Kidney (tissue), 14 donors: ENCODE data around the gene RYR3. TPM values are rescaled to one million over a fixed set of nuclear protein-coding genes. Genes with fewer than 3 reads are reported as not detected.

ENCODE experiments used
- DNase-seq, 5 donors: peaks; one replicate each; pipeline ENCODE4 v3.0.0-alpha.2; 2013 to 2020
- FAIRE-seq: peaks from 2 replicates; lab custom pipeline; 2012; peaks lifted over from hg19 to GRCh38; lab: Jason Lieb, UNC
- H3K27ac ChIP-seq, 2 donors: one replicate each; pipeline ENCODE4 v1.7.0; 2013; ENCODE audit warnings: low read depth in 2 of 2, low read length in 2 of 2, inconsistent platforms in 1 of 2
- H3K27me3 ChIP-seq: one replicate; pipeline ENCODE4 v1.7.1; 2013; ENCODE audit warnings: low read length, inconsistent platforms; ENCODE audit not compliant: control insufficient read depth, insufficient read depth
- H3K36me3 ChIP-seq, 3 donors: one replicate each; pipeline versions ENCODE4 v1.7.0 to v1.7.1; 2013; ENCODE audit warnings: low read length in 3 of 3, control low read depth in 1 of 3, inconsistent platforms in 1 of 3; ENCODE audit not compliant: insufficient read depth in 3 of 3, control insufficient read depth in 2 of 3
- H3K4me1 ChIP-seq, 3 donors: one replicate each; pipeline versions ENCODE4 v1.7.0 to v1.7.1; 2013; ENCODE audit warnings: low read length in 3 of 3, inconsistent platforms in 1 of 3, low read depth in 1 of 3; ENCODE audit not compliant: control insufficient read depth in 2 of 3, insufficient read depth in 2 of 3
- H3K4me3 ChIP-seq, 3 donors: one replicate each; pipeline versions ENCODE4 v1.7.0 to v1.8.1; 2013; ENCODE audit warnings: low read length in 3 of 3, control low read depth in 1 of 3, inconsistent platforms in 1 of 3
- H3K9ac ChIP-seq, 3 donors: one replicate each; pipeline versions ENCODE4 v1.7.0 to v1.7.1; 2013; ENCODE audit warnings: low read length in 3 of 3, control low read depth in 1 of 3, inconsistent platforms in 1 of 3
- H3K9me3 ChIP-seq, 3 donors: one replicate each; pipeline versions ENCODE4 v1.7.0 to v1.7.1; 2013; ENCODE audit warnings: low read length in 3 of 3, control low read depth in 1 of 3, inconsistent platforms in 1 of 3; ENCODE audit not compliant: control insufficient read depth in 2 of 3, insufficient read depth in 1 of 3
- CTCF ChIP-seq: IDR thresholded peaks from 3 replicates; pipeline ENCODE4 v1.5.1; 2012; ENCODE audit warnings: mild to moderate bottlenecking, moderate library complexity, borderline replicate concordance; ENCODE audit not compliant: insufficient read depth; ENCODE audit errors: extremely low read depth
- intact Hi-C: fragments of 100-400 bp; cut with DNase I; formaldehyde crosslinking; loops from one replicate; pipeline ENCODE4 v1.11.1; 2022
- polyA plus RNA-seq: library from polyadenylated mRNA; stranded (reverse); fragments of 350-450 nt; fragmentation: Illumina TruSeq; extraction: RNeasy Lipid Tissue Mini Kit (QIAGEN cat#74804); gene quantifications from one replicate; pipeline ENCODE4 v1.2.3, GENCODE V29; 2014; ENCODE audit warnings: low read depth, low replicate concordance; ENCODE audit not compliant: insufficient read depth
- total RNA-seq: library from RNA; stranded (reverse); fragmentation: NEBNext Ultra II Directional; extraction: Animal tissue kit (Norgen Biotek cat#: 25700); gene quantifications from one replicate; pipeline ENCODE4 v1.2.1, GENCODE V29; 2021
- donor health status: control.
- donor health status: control.
- donor health status: control.
- donor health status: control.
- donor health status: control.
- donor health status: DM: yes; HTN: yes; CAD: no.
- donor health status: Normal renal cell carcinoma (clear cell type).

Gene RYR3
- total and polyA plus RNA-seq, 2 donors from 2014 or later: 0.90 to 10.5 TPM

DNA sequence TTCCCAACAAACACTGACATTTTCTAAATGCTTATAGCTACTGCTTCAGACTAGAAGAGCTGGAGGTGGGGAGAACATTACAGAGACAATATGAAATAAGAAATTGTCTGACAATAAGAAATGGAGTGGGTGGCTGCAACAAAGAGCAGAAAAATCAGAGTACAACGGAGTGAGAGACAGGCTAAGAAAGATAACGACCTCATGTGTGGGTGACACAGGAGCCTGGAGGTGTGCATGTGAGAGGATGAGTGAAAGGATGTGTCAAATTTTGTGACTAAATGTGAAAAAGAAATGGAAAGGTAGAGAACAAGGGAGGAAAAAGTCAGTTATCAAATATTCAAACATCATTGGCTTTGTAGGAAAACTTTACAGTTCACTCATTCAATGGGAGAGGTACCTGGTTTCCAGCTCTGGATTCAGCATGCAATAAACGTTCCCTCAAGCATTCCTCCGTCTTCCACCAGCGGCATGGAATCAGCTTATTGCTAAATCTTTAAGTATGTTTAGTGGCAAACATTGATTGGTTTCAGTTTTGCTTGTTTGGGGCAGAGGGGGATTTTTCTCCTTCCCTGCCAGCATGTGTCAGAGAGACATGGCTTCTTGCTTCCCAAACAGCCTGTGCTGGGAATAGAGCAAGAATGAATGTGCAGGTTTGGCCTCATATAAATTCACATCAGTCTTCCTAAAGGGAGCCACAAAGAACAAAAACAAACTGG is 553.8 kb downstream of the RYR3 start:
- no peaks in the 10 kb centered on the region for H3K4me1 ChIP-seq
- TF ChIP-seq CTCF: no peak
- H3K4me3 ChIP-seq: no peak overlapping the region
- intact Hi-C loops: no loop called here
- no peaks in the 10 kb centered on the region for H3K9me3 ChIP-seq
- no peak for DNase-seq
- no peak overlapping the region for H3K9ac ChIP-seq
- peaks cover 0 to 5% (median 0%) of the 10 kb centered on the region in 3 donors for H3K36me3 ChIP-seq
- H3K27ac ChIP-seq: no peak overlapping the region
- H3K27me3 ChIP-seq: no peaks in the 10 kb centered on the region
- no peak for FAIRE-seq

- no peaks in the 10 kb centered on the region for H3K9me3 ChIP-seq
- H3K4me1 ChIP-seq: no peaks in the 10 kb centered on the region
- TF ChIP-seq CTCF: no peak
- H3K9ac ChIP-seq: no peak overlapping the region
- FAIRE-seq (no peak), DNase-seq (no peak)
- no peak overlapping the region for H3K4me3 ChIP-seq
- intact Hi-C loops: no loop called here
- no peaks in the 10 kb centered on the region for H3K27me3 ChIP-seq
- H3K36me3 ChIP-seq: peaks cover 0 to 5% (median 0%) of the 10 kb centered on the region in 3 donors
- H3K27ac ChIP-seq: no peak overlapping the region
Observed at GRCh38 chr15:33865416-33865815, 554.6 kb downstream of the RYR3 start.

GRCh38 chr15:33866101-33866737 is 555.5 kb downstream of the RYR3 start:
- Histone ChIP-seq H3K9me3 (no peaks in the 10 kb centered on the region), H3K4me1 (no peaks in the 10 kb centered on the region), H3K9ac (no peak overlapping the region), H3K36me3 (peaks cover 0 to 5% (median 0%) of the 10 kb centered on the region in 3 donors), H3K27ac (no peak overlapping the region), H3K4me3 (no peak overlapping the region), H3K27me3 (no peaks in the 10 kb centered on the region)
- DNase-seq: no peak
- intact Hi-C loops: no loop called here
- no peak for TF ChIP-seq CTCF
- no peak for FAIRE-seq
